ENCODE data around the gene BTRC.

BTRC gene

DNA sequence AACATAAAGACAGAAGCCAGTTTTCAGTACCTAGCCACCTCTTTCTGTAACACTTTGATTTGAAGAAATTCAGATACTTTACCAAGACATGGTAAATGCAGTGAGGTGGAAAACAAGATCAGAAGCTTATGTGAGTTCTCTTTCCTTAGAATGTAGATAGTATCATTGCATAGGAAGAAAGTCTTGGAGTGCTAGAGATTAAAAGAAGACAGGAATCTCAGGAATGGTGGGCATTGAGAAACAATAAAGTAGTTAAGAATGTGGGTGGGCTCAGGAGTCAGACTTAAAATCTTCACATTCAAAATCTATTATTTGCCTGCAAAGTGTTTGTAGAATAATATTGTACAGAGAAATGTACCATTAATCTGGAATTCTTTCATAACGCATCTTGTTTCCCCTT, 175.2 kb downstream of the BTRC start:
- DNase-seq: no peak

DNA sequence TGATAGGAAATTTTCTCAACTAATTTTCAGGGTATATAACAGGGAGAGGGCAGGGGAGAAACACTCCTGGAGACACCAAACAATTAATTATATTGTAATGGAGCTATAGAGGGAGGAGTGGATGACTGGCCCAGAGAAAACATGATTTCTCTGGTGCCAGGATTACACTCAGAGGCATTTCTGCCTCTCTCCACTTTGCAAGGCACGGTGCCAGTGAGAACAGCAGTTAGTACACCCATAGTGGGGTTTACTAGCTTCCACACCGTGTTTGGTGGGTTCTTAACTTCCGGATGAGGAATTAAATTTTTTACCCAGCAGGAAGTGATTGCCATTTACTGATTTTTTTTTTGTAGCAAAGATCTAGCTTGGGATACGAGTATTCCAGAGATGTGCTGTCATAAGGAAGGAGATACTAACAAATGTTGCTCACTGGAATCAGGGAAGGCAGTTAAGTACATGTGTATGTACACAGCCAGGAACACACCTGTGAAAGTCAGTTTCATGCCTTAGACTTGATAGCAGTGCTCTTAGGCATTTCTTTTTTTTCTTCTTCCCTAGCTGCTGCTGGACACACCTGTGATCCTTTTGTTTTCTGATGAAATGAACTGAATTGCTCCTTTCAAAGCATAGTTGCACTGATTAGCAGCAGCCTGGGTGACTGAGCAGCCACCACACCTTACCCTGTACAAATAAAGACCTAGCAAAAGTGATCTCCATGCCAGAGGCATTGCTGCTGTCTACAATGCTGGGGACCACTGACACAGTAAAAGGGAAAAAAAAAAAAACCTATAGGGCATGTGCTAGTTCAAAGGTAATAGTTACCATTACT, 176.0 kb downstream of the BTRC start:
- DNase-seq: no peak

DNA sequence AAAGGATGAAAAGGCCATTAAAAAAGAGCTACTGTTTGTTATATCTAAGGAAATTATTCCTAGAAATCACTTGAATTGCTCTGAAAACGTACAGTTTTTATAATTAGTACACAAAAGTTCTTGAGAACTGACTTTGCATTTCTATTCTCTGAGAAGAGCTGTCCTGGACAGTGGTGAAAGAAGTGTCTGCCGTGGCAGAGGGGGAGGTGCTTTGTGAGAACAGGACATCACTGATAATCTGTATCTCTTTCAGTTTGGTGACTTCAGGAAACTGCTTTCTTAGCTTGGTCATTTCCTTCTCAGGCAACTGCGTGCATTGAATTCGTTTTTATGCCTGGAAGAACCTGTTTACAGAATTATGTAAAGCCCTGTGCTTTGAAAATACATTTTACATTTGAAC, 182.0 kb downstream of the BTRC start:
- DNase-seq: no peak

DNA sequence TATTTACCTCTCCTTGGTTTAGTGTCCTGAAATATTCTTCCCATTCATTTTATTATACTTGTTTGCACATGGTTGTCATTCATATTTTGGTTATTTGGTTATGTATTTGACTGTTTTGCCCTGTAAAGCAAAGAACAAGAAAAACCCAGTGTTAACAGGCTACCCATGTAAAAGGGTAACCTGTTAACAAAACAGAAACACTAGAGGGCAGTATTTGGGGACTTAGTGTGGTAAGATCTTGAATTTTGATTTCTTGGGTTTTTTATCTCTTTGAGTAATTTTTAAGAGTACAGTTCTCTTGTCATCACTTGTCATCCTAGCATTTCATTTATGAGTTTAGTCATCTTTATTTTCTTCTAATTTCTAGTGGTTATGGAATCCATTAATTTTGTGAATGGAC, 182.8 kb downstream of the BTRC start:
- DNase-seq: no peak

DNA sequence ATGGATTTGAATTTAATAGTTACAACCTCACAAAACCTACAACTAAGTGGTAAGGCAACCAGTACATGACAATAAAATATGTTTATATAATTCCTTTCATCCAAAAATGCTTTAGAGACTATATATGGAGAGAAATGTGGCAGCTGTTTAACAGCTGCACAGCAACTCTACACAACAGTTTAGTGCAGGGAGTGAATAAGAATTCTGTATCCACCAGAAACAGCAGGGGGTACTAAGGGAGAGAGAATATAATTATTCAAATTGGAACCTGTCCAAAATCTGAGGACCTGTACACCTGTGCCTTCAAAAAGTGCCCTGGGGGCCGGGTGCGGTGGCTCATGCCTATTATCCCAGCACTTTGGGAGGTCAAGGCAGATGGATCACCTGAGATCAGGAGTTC, 184.5 kb downstream of the BTRC start:
- DNase-seq: no peak

DNA sequence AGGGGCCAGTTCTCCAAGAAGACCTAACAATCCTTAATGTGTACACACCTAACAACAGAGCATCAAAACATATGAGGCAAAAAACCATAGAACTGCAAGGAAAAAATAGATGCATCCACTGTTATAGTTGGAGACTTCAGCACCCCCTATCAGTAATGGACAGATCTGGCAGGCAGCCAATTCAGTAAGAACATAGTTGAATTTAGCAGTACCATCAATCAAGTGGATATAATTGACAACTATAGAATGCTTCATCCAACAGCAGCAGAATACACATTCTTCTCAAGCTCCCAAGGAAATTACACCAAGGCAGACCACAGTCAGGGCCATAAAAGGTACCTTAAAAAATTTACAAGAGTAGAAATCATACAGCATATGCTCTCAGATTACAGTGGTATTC, 191.9 kb downstream of the BTRC start:
- no peak for DNase-seq

DNA sequence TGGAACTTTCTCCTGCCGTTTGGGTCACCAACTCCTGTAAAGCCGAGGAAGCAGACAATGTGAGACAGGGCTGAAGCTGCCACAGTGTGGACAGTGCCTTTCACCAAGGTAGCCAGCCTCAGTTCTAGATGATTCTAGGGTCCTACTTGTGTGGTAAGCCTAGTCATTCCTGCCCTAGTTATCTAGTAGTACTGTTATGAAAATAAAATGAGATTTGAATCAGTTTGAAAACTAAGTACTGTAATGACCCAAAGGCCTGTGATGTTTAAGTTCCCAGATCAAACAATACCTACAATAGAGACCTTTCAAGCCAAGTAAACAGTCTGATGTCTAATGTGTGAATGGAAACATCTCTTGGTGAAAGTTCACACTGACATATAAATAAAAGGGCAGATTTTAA, 197.0 kb downstream of the BTRC start:
- no peak for DNase-seq

DNA sequence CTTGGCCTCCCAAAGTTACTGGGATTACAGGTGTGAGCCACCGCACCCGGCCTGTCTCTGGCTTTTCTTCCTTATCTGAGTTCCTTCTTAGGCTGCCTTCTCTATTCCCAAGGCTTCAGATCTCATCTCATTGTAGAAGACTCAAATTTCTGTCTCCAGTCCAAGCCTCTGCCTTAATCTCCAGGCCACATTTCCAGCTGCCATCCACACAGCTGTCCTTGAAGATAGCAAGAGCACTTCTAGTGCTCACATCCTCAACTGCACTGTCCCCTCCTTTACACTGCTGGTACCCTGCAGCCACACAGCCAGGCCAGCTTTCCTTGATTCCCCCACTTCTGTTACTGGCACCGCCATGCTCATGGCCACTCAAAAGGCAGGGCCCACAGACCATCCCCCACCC, 198.5 kb downstream of the BTRC start:
- no peak for DNase-seq

DNA sequence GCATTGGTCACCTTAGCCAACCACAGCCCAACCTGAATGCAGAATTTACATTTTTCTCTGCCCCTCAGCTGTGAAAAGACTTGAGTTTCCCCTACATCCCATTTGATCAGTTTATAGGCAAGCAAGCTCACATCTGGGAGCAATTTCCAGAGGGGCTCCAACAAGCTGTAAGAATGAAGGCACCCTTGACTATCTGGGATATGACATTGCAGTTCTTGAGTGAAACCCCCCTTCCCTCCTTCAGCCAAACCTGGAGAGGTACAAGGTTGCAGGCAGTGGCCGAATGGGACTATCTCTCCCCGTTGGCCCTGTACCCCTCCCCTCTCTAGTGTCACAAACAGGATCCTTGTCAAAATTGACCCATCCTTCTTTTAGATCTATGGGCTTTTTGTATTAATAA, 203.6 kb downstream of the BTRC start:
- no peak for DNase-seq

DNA sequence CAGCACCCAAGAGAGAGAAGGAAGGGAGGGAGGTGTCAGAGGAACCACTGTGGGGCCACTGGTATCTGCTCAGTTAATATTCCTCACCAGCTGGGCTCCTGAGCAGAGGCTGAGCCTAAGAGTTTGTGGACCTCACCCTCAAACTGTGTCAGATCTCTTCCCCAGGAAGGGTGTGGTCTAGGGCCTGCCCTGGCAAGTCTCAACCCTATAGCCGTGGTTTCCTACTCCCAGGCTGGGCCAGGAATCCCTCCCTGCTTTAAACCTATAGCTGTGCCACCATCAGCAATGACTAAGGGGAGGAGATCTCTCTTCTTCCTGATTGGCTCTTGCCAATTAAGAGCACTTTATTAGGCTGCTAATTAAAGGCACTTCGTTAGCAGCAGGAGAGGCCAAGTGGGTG, 204.2 kb downstream of the BTRC start:
- DNase-seq: no peak

DNA sequence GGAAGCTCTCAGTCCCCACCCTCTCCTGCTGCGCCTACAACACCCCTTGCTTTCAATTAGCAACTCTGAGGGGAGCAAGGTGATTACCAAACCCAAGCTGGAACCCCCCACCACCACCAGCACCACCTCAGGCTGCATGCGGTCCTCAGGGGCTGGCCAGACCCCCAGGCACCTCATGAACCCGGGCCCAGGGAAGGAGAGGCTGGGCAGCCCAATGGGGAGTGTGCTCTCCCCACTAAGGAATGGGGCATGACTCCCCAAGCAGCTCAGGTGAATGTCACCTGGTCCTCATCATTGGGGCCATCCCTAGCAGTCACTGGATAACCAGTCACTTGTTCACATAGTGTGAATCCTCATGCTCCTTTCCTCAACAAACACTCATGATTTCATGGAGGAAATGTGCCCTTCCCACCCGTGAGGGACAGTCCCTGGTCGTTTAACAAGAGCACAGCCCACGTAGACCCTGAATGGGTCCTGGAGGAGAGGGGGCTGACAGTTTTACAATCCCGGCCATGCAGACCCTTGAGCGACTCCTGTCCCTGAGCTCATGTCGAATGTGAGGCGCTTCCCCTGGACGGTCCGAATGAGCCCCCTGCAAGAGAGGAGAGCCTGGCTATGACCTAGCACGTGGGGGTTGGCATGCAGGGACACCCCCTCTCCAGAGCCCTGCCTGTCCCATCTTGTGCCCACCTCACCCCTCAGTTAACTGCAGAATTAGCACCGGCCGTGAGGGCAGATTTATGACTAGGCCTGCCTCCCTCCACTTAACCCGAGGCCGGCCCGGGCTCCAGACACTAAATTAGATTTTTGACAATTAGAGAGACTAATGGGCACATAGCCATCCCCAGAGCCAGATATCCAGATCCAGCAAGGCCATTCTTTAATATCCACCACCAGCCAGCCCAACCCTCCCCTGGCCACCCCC, 205.0 kb downstream of the BTRC start:
- no peak for DNase-seq

DNA sequence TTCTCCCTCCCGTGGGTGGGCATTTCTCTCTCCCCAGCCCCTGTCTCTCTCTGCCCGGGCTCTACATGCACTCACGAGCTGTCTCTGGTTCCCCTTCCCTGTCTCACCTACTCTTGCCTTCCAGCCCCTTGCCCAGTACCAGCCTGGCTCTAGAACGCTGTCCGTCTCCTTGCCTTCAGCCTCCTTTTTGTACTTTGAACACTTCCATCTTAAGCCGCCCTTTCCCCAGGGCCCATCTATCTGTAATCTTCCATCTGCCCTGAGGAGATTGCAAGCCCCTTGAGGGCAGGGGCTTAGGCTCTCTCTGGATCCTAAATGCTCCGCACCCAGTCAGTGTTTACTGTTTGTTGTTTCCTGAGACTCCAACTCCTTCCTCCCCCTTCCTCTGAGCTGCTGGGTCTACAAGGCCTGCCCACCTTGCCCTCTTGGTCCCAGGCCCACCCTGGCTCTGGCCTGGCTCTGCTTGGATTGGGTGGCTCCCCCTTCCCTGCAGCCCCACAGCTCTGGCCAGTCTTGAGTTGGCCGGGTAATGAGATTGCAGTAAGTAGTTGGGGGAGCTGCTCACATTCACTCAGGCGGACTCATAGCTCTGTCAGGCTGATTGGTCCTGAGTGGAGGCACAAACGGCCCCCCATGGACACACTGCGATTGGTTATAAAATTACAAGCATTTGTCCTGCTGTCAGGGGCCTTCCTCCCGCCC, 205.8 kb downstream of the BTRC start:
- DNase-seq: no peak

DNA sequence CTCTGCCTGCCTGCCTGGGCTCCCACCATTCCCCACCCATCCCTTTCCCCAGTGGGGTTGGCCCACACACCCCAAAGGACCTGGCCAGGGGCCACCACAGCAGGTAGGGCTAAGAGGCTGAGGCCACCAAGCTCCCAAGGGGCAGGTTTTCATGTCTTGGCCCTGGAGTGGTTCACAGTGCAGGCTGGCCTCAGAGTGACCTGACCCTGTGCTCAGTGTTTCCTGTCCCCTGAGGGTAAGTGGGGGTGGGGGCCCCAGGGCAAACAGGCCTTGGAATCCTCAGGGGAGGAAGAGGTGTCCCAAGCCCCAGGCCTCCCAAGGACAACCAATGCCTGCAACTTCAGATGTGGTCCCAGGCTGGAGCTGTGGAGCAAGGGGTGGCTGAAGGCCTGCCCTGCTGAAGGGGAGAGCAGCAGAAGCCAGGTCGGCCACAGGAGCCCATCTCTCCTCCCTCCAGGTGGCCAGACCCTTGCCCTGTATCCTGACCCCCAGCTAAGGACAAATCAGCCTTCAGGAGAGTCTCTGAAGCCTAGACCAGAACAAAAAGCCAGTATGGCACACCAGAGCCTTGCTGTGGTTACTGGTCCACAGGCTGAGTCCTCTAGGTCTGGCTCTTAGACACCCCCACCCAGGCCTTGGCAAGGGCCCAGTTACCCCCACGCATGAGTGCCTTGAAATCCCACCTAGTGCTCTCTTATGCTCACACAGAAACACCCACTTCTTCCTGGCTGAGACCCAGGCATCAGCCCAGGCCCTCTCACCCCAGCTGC, 206.5 kb downstream of the BTRC start:
- DNase-seq: no peak

DNA sequence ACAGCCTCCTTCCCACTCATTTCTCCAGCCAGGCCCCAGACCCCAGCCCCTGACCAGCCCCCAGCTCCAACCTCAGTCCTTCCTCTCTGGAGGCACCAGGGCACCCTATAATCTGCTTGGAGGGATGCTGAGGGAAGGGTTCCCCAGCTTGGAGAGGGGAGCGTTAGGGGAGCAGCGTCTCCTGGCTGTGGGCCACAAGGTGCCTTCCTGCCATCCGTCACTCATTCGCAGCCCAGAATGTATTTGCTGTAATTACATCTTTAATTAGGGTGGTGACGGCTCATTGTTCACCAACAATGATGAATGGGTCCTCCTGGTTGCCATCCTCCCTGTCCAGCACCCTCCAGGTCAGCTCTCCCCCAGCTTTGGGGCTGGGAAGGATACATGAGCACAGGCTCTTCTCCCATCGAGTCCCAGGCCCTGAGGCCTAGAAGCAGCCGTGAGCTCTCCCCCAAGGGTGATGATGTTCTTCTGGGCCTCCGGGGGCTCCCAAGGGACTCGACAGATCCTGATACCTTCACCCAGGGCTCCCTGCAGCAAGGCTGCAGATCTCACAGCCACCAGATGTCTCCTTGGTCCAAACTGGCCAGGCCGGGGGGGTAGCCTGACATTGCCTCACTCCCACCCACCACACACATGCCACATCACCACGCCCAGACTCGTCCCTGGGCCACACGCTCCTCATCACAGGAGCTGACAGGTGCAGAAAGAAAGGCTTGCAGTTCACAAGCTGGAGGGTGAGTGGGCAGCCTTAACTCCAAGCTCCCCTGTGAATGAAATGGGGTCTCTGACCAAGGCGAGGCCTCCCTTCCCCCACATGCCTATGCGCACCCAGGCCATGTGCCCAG, 207.3 kb downstream of the BTRC start:
- no peak for DNase-seq

DNA sequence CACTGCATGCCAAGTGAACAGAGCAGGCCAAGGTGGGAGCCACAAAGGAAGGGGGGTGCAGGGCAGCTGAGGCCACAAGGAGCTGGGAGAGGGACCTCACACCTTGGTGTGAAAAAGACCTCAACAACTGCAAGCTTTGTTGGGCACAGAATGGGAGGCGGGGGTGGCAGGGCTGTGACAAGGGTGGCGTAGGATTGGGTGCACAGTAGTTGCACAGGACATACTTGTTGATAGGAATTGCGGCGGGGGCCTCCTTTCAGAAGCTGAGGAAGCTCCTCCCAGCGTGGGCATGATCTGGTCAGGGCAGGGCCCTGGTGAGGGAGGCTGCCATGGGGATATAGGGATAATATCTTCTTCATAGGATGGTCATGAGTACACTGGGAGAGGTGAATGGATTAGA, 208.3 kb downstream of the BTRC start:
- DNase-seq: no peak

DNA sequence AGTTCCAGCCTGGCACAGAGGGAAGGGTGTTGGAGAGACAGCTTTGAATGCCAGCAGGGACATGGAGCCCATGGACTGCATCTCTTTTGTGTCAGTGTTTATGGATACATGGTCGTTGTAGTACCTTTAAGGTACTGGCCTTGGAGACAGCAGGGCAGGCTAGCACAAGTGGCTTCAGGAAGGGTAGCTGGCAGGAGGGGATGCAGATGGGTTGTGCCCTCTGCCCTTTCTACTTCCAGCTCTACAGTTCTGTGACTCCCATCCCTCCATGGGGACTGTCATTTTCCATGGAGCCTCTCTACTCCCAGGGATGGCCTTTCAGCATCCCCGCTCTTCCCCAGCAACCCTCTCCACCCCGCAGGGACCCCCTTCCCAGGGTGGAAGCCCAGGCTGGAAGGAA, 209.0 kb downstream of the BTRC start:
- no peak for DNase-seq

DNA sequence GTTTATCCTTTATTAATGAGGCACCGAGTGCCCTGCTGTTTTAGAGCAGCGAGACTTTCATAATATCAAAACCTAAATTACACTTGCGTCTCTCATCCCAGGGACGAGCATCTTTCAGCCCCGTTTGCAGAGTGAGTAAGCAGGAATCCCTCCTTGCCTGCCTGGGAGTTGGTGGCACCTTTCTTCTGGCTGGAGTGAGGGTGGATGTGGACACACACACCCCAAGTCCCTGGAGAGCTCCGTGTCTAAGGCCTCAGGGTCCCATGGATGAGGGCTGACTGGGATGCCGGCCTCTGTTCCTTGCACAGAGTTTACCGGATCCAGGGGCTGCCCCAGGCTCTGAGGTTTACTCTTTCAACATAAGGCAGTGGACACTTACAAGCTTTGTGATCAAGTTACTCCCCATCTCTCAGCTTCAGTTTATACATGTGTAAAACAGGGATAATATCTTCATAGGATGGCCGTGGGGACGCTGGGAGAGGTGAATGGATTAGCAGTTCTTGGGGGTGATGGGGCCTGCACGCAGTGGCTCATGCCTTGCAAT, 209.6 kb downstream of the BTRC start:
- no peak for DNase-seq

DNA sequence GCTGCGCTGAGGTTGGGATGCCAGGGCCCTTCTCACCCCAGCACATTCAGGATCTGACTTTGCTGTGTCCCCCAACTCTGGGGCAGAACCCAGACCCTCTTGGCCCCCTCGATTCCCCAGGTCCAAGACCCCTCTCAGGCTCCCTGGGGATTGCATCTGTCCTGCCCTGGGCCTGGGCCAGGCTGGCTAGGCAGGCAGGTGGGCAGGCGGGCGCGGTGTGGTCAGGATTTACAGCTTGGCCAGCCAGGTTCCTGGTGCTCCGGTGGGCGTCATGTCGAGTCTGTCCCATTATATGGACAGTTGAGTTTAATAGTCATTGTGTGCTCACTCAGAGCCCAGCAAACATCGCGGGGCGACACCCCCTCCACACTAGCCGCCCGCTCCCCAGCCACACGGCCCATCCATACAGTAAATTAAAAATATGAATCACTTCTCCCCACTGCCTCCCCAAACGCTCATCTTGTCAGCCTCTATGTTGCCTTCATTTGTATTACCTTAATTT, 210.6 kb downstream of the BTRC start:
- DNase-seq: no peak

DNA sequence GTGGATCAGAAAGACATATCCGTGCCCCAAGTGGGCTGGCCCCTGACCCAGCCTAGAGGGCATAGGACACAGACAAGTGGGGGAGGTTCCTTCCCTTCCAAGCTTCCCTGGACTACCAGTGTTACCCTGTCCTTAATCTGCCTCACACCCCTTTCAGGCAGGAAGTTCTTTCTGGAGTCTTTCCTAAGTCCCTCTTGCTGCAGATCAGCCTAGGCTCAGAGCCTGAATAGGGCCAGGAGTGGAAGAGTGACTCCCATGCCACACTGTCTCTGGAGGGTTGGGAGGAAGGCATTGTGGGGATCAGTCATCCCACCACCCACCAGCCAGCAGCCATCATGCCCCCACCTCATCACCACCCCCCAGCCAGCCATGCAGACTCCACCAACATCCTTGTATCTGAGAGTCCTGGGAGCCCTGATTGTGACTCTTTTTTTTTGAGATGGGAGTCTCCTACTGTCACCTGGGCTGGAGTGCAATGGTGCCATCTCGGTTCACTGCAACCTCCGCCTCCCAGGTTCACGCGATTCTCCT, 211.5 kb downstream of the BTRC start:
- no peak for DNase-seq

DNA sequence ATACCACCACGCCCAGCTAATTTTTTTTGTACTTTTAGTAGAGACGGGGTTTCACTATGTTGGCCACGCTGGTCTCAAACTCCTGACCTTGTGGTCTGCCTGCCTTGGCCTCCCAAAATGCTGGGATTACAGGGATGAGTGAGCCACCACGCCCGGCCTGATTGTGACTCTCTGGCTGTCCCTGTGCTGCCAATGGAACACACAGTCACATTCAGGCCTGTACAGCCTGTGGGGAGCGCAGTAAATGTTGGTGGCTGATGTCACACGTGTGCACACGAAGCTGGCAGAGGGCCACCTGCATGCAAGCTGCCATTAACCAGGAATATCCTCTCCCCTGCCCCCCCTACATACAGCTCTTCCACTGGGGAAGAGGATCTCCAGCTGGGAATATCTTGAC, 212.0 kb downstream of the BTRC start:
- DNase-seq: no peak
